ENCODE measurements around the gene SKI. TPM values are rescaled to one million over a fixed set of nuclear protein-coding genes. Genes with fewer than 3 reads are reported as not detected.

The SKI gene
- total RNA-seq, 1 experiment from 2014 or later, result 28.3 TPM

GRCh38 chr1:2277741-2278488 is 49.8 kb downstream of the SKI start:
- H3K9ac ChIP-seq (ENCODE audit: low read length), result no peak overlapping the region
- no peak overlapping the region for H3K4me3 ChIP-seq (ENCODE audit: low read length)
- no peak overlapping the region for H3K4me2 ChIP-seq (ENCODE audit: low read length)
- peaks cover 6% of the 10 kb centered on the region; the same call in 1 of the 2 replicates for H3K36me3 ChIP-seq (ENCODE audit: low read depth, low read length)
- DNase-seq (no peak), ATAC-seq (0 out of 2 replicates have a peak, but pooled peaks have one; percentile 28)
- H3K4me1 ChIP-seq (ENCODE audit: insufficient read depth, low read length), result no peaks in the 10 kb centered on the region
- H4K20me1 ChIP-seq (ENCODE audit: low read length), result peaks cover 52% of the 10 kb centered on the region
- ChIA-PET CTCF (no interaction called here), POLR2A (ENCODE audit: unreplicated experiment) (no interaction called here)
- H3K9me3 ChIP-seq (ENCODE audit: low read length), result no peaks in the 10 kb centered on the region
- no TSS peak for BruUV-seq (replicated peaks)
- H3K9me2 ChIP-seq (replicated peaks; ENCODE audit: low read length), result no peaks in the 10 kb centered on the region
- no peak overlapping the region for H2AFZ ChIP-seq (ENCODE audit: low read length)
- peaks cover 78% of the 10 kb centered on the region for H3K79me2 ChIP-seq (ENCODE audit: low read length)
- TF ChIP-seq EZH2phosphoT487 (IDR thresholded peaks at IDR 0.05; ENCODE audit: borderline replicate concordance, low read length) (no peak), EZH2 (IDR thresholded peaks at IDR 0.05; ENCODE audit: low read length, unreplicated experiment) (no peak)
- TF ChIP-seq, protein P1, sequence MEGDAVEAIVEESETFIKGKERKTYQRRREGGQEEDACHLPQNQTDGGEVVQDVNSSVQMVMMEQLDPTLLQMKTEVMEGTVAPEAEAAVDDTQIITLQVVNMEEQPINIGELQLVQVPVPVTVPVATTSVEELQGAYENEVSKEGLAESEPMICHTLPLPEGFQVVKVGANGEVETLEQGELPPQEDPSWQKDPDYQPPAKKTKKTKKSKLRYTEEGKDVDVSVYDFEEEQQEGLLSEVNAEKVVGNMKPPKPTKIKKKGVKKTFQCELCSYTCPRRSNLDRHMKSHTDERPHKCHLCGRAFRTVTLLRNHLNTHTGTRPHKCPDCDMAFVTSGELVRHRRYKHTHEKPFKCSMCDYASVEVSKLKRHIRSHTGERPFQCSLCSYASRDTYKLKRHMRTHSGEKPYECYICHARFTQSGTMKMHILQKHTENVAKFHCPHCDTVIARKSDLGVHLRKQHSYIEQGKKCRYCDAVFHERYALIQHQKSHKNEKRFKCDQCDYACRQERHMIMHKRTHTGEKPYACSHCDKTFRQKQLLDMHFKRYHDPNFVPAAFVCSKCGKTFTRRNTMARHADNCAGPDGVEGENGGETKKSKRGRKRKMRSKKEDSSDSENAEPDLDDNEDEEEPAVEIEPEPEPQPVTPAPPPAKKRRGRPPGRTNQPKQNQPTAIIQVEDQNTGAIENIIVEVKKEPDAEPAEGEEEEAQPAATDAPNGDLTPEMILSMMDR (conservative IDR thresholded peaks at IDR 0.05; ENCODE audit: low read depth, low read length), result no peak
- H3K27me3 ChIP-seq (ENCODE audit: low read length), result no peaks in the 10 kb centered on the region
- intact Hi-C loops (cut with micrococcal nuclease), result no loop called here
- no peaks in the 10 kb centered on the region for H3F3A ChIP-seq (ENCODE audit: low read length, unreplicated experiment)
- H3K27ac ChIP-seq (ENCODE audit: low read length), result no peak overlapping the region

GRCh38 chr1:2278591-2279209 is 50.6 kb downstream of the SKI start:
- H3K9ac ChIP-seq (ENCODE audit: low read length), result no peak overlapping the region
- ATAC-seq (no peak), DNase-seq (no peak)
- H3F3A ChIP-seq (ENCODE audit: low read length, unreplicated experiment), result no peaks in the 10 kb centered on the region
- H3K36me3 ChIP-seq (ENCODE audit: low read depth, low read length), result peaks cover 6% of the 10 kb centered on the region; the same call in 1 of the 2 replicates
- TF ChIP-seq, protein P1 (conservative IDR thresholded peaks at IDR 0.05; ENCODE audit: low read depth, low read length), result no peak
- no peak for TF ChIP-seq EZH2 (IDR thresholded peaks at IDR 0.05; ENCODE audit: low read length, unreplicated experiment)
- TF ChIP-seq EZH2phosphoT487 (IDR thresholded peaks at IDR 0.05; ENCODE audit: borderline replicate concordance, low read length), result no peak
- H3K9me3 ChIP-seq (ENCODE audit: low read length), result no peaks in the 10 kb centered on the region
- no peak overlapping the region for H3K4me2 ChIP-seq (ENCODE audit: low read length)
- H4K20me1 ChIP-seq (ENCODE audit: low read length), result peaks cover 44% of the 10 kb centered on the region
- CTCF ChIA-PET, result no interaction called here
- POLR2A ChIA-PET (ENCODE audit: unreplicated experiment), result no interaction called here
- intact Hi-C loops (cut with micrococcal nuclease), result no loop called here
- H3K4me1 ChIP-seq (ENCODE audit: insufficient read depth, low read length), result no peaks in the 10 kb centered on the region
- BruUV-seq (replicated peaks), result no TSS peak
- no peak overlapping the region for H3K4me3 ChIP-seq (ENCODE audit: low read length)
- no peak overlapping the region for H2AFZ ChIP-seq (ENCODE audit: low read length)
- no peaks in the 10 kb centered on the region for H3K27me3 ChIP-seq (ENCODE audit: low read length)
- no peak overlapping the region for H3K27ac ChIP-seq (ENCODE audit: low read length)
- H3K9me2 ChIP-seq (replicated peaks; ENCODE audit: low read length), result no peaks in the 10 kb centered on the region
- H3K79me2 ChIP-seq (ENCODE audit: low read length), result peaks cover 78% of the 10 kb centered on the region

- intact Hi-C loops (cut with micrococcal nuclease), result no loop called here
- H3K9ac ChIP-seq (ENCODE audit: low read length), result no peak overlapping the region
- TF ChIP-seq EZH2 (IDR thresholded peaks at IDR 0.05; ENCODE audit: low read length, unreplicated experiment), result no peak
- TF ChIP-seq, protein P1 (conservative IDR thresholded peaks at IDR 0.05; ENCODE audit: low read depth, low read length), result no peak
- no peak for TF ChIP-seq EZH2phosphoT487 (IDR thresholded peaks at IDR 0.05; ENCODE audit: borderline replicate concordance, low read length)
Observed at GRCh38 chr1:2279210-2279639, 51.1 kb downstream of the SKI start.

More at GRCh38 chr1:2279210-2279639, 51.1 kb downstream of the SKI start:
- H2AFZ ChIP-seq (ENCODE audit: low read length), result no peak overlapping the region
- ATAC-seq (no peak), DNase-seq (no peak)
- H3F3A ChIP-seq (ENCODE audit: low read length, unreplicated experiment), result no peaks in the 10 kb centered on the region
- H3K4me2 ChIP-seq (ENCODE audit: low read length), result no peak overlapping the region
- H3K79me2 ChIP-seq (ENCODE audit: low read length), result peaks cover 78% of the 10 kb centered on the region
- no peak overlapping the region for H3K4me3 ChIP-seq (ENCODE audit: low read length)
- H3K9me3 ChIP-seq (ENCODE audit: low read length), result no peaks in the 10 kb centered on the region
- POLR2A ChIA-PET (ENCODE audit: unreplicated experiment), result no interaction called here
- CTCF ChIA-PET, result no interaction called here
- H3K36me3 ChIP-seq (ENCODE audit: low read depth, low read length), result peaks cover 6% of the 10 kb centered on the region; the same call in 1 of the 2 replicates
- no peaks in the 10 kb centered on the region for H3K27me3 ChIP-seq (ENCODE audit: low read length)
- no peaks in the 10 kb centered on the region for H3K9me2 ChIP-seq (replicated peaks; ENCODE audit: low read length)
- no TSS peak for BruUV-seq (replicated peaks)
- no peaks in the 10 kb centered on the region for H3K4me1 ChIP-seq (ENCODE audit: insufficient read depth, low read length)
- H3K27ac ChIP-seq (ENCODE audit: low read length), result no peak overlapping the region
- H4K20me1 ChIP-seq (ENCODE audit: low read length), result peaks cover 40% of the 10 kb centered on the region
